Panc1 (cell line): ENCODE data around the gene JPH4.

Experiments used
- CTCF ChIP-seq: fragments of 450-650 bp; IDR thresholded peaks from 2 replicates; pipeline ENCODE4 v1.5.1; 2017; ENCODE audit warnings: mild to moderate bottlenecking
- POLR2AphosphoS5 ChIP-seq: IDR thresholded peaks from 2 replicates; pipeline ENCODE4 v1.6.1; 2012; ENCODE audit warnings: mild to moderate bottlenecking, low read depth, low read length, moderate library complexity
- REST ChIP-seq, 2 experiments: IDR thresholded peaks; 2 replicates each; pipeline ENCODE4 v1.6.1; 2011 to 2012; ENCODE audit warnings: low read depth in 2 of 2, control low read depth in 1 of 2, low read length in 1 of 2, mild to moderate bottlenecking in 1 of 2, moderate library complexity in 1 of 2; ENCODE audit not compliant: insufficient read depth in 1 of 2
- SIN3A ChIP-seq: IDR thresholded peaks from 2 replicates; pipeline ENCODE4 v1.6.1; 2012; ENCODE audit warnings: low read depth, mild to moderate bottlenecking, low read length, moderate library complexity, borderline replicate concordance; ENCODE audit not compliant: insufficient read depth
- TCF7L2 ChIP-seq: IDR thresholded peaks from 2 replicates; pipeline ENCODE4 v1.6.1; 2011; ENCODE audit warnings: mild to moderate bottlenecking, low read depth, low read length, inconsistent platforms

- TF ChIP-seq CTCF (no peak), POLR2AphosphoS5 (no peak), REST (IDR thresholded peaks at IDR 0.05; ENCODE audit: insufficient read depth in 1 of 2, low read depth in 2 of 2, low read length in 1 of 2) (no peak), TCF7L2 (no peak), SIN3A (no peak)
These were observed 39.8 kb downstream of the JPH4 start for GRCh38 chr14:23538785-23539184.
